ENCODE measurements around the gene ZBTB44. TPM values are rescaled to one million over a fixed set of nuclear protein-coding genes. Genes with fewer than 3 reads are reported as not detected.
A peak's percentile ranks its signal among the peaks of the same experiment; 100 is the strongest.
"Not testable (repeated sequence)": the region's sequence is repeated elsewhere in the genome, so short reads cannot be mapped to it uniquely, and the experiment has no call there.

ZBTB44 gene, protein sequence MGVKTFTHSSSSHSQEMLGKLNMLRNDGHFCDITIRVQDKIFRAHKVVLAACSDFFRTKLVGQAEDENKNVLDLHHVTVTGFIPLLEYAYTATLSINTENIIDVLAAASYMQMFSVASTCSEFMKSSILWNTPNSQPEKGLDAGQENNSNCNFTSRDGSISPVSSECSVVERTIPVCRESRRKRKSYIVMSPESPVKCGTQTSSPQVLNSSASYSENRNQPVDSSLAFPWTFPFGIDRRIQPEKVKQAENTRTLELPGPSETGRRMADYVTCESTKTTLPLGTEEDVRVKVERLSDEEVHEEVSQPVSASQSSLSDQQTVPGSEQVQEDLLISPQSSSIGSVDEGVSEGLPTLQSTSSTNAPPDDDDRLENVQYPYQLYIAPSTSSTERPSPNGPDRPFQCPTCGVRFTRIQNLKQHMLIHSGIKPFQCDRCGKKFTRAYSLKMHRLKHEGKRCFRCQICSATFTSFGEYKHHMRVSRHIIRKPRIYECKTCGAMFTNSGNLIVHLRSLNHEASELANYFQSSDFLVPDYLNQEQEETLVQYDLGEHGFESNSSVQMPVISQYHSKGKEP
- 17.5 and 18.2 TPM in 2 replicates for total RNA-seq (2014; rRNA removed; shearing (Covaris generic))
- 14.8 and 15.5 TPM in 2 replicates for polyA plus RNA-seq (2015; cell fraction: cytosol; rRNA removed)
- polyA plus RNA-seq (2015; cell fraction: nucleus; rRNA removed): 16.1 and 19.4 TPM in 2 replicates

DNA sequence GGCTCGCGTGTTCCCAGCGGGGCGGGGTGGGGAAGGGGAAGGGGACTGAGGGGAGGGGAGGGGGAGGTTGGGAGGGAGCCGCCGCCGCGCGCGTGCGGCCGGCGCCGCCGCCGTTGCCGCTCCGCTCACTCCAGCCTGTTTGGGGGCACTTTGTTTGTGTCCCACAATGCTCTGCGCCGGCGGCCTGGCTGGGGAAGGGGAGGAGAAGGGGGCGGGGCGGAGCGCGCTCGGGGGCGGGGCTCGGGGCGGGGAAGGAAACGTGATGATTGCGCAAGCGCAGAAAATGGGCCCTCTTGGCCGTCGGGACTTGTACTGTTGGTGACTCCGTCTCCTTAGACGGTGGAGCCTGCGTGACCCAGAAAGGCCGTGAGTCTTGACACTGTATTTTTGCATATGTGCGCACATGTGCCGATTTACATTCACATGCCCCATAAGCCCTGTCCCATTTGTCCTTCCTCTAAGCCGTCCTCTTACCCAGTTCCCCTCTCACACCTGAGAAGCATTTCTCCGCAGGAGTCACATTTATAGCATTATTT lies at the start of gene ZBTB44:
TSS of gene ZBTB44 (minus strand) at position 168 of the 536 bp plus-strand sequence. CDS start 53,044 bp downstream, outside the sequence.
- DNase-seq (ENCODE audit: low read depth): peak; percentile 57

DNA sequence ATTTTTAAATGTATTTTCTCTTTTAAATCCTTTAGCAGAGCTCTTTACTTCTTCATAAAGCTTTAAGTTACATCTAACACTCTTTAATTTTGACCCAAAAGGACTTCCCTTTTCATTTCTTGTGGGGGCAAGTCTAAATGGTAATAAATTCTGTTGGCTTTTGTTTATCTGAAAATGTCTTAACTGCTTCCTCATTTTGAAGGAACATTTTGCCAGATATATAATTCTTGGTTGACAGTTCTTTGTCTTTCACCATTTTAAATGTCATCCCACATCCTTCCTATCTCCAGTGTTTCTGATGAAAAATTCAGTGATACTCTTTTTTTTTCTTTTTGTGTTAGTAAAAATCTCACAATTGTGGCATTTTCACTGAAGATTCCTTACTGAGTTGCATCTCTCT lies 44.7 kb upstream of the ZBTB44 start:
- DNase-seq (ENCODE audit: low read depth): no peak

DNA sequence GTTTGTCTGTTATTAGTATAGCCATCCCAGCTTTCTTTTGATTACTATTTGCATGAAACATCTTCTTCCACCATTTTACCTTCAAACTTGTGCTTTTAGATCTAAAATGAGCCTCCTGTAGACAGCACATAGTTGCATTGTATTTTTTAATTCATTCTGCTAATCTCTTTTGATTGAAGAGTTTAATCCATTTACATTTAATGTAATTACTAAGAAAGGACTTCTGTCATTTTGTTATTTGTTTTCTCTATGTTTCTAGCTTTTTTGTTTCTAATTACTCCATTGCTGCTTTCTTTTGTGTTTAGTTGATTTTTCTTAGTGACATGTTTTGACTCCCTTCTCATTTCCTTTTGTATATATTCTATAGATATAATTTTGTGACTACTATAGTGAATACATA lies 43.7 kb upstream of the ZBTB44 start:
- DNase-seq (ENCODE audit: low read depth): no peak

DNA sequence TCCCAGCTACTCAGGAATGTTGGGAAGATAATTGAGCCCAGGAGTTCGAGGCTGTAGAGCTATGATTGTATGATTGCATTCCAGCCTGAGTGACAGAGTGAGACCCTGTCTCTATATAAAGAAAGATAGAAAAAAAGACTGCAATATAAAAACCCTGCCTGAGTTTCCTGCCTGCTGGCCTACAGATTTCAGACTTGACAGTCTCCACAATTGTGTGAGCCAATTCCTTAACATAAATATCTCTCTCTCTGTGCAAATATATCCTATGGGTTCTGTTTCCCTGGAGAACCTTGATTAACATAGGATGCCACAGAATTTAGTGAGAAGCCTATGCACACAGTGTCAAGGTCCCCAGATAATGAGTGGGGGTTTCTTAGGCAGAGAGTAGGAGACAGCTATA lies 32.5 kb upstream of the ZBTB44 start:
- DNase-seq (ENCODE audit: low read depth): no peak

DNA sequence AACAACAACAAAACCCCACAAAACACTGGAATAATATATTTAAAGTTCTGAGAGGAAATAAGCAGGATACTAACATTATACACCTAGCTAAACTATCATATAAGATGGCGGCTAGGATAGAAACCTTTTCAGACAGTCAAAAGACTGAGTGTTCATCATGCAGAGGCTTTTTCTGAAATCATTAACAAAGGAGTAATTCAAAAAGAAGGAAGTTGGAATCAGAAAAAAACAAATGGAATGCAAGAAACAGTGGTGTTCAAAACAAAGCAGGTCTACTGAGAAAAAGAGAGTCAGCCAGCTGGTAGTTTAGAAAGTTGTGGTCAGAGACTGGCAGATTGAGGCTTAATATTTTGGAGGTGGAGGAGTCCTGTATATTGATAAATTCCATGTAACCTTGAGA lies 30.1 kb upstream of the ZBTB44 start:
- no peak for DNase-seq (ENCODE audit: low read depth)

DNA sequence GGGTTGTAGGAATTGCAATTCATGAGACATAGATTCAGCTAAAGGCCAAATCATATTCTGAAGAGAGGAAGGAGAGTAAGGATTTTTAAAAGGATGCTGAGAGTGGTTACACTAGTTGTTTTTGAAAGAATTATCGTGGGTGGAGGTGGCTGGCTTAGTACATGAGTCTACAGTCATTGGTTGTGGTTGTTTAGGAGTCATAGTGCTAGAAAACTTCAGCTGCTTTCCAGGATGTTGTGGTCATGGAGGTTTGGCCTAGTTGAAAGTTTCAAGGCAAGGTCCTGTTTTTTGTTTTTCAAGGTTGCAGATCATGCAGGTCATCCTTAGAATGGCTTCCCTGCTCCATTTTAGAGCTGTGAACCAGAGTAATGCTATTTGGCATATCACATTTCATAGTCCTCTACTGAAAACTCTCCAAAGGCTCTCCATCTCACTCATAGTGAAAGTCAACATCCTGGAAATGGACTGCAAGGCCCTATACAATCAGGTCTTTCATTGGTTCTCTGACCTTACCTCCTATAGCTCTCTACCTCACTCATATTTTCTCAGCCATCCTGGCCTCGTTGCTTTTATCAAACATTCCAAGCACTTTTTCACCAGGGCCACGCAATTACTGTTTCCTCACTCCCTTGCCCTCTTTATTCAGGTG lies 26.1 kb upstream of the ZBTB44 start:
- DNase-seq (ENCODE audit: low read depth): peak; percentile 4

DNA sequence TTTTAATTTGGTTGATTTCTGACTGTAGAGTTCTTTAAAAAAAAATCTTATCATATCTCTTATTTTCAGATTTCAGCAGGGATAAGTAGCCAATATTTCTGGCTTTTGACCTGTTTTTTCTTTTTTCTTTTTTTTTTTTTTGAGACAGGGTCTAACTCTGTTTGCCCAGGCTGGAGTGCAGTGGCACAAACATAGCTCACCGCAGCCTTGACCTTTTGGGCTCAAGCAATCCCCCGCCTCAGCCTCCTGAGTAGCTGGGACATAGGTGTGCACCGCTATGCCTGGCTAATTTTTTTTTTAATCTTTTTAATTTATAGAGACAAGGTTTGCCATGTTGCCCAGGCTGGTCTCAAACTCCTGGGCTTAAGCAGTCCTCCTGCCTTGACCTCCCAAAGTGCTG lies 23.9 kb upstream of the ZBTB44 start:
- DNase-seq (ENCODE audit: low read depth): no peak

DNA sequence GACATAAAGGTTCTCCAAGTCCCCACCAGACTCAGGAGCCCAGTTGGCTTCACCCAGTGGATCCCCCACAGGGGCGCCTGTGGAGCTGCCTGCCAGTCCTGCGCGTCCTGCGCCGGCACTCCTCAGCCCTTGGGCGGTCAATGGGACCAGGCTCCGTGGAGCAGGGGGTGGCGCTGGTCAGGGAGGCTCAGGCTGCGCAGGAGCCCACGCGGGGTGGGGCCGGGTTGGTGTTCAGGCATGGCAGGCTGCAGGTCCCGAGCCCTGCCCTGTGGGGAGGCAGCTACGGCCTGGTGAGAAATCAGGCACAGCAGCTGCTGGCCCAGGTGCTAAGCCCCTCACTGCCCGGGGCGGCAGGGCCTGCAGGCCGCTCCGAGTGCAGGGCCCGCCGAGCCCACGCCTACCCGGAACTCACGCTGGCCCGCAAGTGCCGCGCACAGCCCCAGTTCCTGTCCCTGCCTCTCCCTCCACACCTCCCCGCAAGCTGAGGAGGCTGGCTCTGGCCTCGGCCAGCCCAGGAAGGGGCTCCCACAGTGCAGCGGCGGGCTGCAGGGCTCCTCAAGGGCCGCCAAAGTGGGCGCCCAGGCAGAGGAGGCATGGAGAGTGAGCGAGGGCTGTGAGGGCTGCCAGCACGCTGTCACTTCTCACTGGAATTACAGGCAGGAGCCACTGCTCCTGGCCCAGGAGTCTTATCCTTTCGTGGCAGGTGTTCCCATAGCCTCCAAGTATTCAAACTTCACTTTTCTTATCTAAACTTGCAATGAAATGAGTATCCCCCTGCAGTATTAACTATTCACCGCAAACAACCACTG lies 22.8 kb upstream of the ZBTB44 start:
- DNase-seq (ENCODE audit: low read depth): no peak

DNA sequence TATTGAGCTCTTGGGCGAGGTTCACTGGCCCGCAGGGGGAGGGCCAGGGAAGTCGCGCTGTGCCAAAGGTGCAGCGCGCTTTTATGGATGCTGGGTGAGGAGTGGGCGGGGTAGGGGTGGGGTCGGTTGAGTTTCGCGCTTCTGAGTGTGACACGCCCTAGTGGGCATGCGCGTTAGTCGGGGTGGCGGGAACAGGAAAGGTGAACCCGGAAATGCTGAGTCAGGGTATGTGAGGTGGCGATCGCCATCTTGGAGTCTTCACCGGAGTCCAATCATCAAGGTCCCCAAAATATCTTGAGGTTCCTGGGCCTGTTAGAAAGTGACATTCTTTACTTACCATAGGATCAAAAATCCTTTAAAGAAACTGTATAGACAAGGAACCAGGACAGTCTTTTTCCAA lies 16.7 kb upstream of the ZBTB44 start:
- not testable (repeated sequence) for DNase-seq (ENCODE audit: low read depth)

DNA sequence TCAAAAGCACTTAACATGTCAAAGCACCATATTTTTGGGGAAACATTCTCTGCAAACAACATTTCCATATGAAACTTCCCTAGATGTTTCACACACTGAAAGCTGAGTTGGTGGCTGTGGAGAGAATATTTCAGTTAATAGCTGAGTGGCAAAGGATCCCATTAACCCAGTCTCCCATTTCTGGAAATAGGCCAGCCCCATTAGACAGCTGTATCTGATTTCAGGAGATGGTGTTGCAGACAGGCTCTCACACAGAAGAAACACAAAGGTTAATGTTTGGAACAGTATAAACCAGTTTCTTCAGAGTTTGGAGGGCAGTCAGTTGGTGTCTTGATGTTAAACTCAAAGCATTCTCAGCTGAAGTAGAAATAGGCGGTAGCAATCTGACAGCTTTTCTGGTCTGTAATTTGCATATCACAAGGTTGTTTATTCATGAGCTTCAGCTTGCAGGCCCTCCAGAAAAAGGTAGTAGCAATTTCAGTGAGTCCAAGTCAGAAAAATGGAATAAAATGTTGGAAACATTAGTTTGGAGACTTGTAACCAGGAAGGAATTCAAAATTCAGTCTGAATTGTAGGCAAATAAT lies 15.5 kb upstream of the ZBTB44 start:
- no peak for DNase-seq (ENCODE audit: low read depth)

DNA sequence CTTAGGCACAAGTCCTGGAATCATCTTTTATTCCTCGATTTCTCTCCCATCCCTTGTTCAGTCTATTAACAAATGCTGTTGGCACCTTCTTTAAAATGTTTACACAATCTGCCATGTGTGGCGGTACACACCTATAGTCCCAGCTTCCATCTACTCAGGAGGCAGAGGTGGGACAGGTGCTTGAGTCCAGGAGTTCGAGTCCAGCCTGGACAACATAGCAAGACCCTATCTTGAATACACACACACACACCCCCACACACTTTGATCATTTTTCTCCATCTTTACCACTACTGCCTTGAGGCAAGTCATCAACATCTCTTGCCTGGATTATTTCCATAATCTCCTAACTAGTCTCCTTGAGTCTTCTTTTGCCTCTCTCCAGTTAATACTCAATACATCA lies 13.7 kb upstream of the ZBTB44 start:
- no peak for DNase-seq (ENCODE audit: low read depth)

DNA sequence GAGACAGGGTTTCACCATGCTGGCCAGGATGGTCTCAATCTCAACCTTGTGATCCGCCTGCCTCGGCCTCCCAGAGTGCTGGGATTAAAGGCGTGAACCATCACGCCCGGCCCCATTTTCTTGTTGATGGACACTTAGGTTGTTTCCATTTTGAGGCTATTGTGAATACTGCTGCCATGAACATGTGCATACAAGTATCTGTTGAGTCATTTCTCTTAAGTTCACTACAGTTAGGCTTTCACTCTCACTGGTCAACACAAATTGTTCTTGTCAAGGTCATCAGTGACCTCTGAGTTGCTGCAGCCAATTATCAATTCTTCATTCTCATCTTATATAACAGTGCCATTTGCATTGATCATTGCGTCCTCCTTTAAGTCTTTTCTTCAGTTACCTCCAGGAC lies 13.0 kb upstream of the ZBTB44 start:
- DNase-seq (ENCODE audit: low read depth): no peak

DNA sequence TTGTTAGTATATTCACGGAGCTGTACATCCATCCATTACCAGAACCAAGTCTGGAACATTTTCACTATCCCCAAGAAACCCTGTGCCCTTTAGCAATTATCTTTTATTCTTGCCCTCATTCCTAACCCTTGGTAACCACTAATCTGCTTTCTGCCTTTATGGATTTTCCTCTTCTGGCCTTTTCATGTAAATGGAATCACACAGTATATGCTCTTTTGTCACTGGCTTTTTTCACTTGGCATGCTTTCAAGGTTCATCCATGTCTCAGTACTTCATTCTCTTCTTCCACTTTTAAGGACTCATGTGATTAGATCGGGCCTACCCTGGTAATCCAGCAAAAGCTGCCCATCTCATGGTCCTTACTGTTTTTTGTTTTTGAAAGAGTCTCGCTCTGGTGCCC lies 11.0 kb upstream of the ZBTB44 start:
- no peak for DNase-seq (ENCODE audit: low read depth)

DNA sequence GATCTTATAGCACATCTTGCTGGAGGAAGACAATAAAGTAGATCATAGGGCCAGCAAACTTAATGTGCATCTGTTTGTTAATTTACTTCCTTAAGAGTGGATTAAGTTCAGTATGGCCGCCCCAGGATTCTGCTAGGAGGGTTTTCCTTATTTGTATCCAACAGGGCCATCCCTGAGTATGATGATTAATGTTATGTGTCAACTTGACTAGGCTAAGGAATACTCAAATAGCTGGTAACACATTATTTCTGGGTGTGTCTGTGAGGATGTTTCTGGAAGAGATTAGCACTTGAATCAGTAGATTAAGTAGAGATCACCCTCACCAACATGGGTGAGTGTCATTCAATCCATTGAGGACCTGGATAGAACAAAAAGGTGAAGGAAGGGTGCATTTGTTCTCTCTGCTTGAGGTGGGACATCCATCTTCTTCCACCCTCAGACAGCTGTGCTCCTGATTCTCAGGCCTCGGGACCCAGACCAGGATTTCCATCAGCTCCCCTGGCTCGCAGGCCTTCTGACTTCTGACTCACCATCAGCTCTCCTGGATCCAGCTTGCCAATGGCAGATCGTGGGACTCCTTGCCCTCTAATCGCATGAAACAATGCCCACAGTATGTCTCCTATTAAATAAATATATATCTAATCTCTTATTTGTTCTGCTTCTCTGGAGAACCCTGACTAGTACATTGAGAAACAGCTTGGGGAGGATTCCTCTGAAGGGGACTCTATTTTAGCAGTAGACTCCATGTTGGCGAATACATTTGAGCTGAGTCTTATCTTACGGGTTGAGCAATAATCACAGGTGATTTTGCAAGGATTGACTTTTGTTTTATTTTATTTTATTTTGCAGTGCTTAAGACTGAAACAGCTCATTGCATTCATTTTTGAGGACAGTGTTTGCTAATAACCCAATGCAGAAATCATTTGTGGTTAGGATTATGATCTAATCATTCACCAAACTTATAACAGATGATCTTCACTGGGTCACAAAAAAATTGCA lies 9.0 kb upstream of the ZBTB44 start:
- peak; percentile 52 for DNase-seq (ENCODE audit: low read depth)

DNA sequence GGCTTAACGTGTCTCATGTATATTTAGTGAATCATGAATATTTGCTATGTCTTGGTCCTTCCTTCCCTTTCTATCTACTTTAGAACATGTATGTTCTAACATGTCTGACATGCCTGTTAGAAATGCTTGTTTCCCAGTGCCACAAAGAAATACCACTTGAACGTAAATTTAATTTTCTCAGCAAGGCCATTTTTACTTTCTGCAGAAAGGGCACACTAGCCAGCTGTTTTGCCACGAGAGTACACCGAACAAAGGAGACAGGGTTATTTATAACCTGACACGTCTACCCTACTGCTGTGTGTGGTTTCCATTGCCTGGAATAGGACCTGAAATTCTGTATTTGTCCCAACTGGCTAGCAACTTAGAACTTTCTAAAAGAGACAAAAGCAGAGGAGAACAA lies 7.4 kb upstream of the ZBTB44 start:
- DNase-seq (ENCODE audit: low read depth): no peak

DNA sequence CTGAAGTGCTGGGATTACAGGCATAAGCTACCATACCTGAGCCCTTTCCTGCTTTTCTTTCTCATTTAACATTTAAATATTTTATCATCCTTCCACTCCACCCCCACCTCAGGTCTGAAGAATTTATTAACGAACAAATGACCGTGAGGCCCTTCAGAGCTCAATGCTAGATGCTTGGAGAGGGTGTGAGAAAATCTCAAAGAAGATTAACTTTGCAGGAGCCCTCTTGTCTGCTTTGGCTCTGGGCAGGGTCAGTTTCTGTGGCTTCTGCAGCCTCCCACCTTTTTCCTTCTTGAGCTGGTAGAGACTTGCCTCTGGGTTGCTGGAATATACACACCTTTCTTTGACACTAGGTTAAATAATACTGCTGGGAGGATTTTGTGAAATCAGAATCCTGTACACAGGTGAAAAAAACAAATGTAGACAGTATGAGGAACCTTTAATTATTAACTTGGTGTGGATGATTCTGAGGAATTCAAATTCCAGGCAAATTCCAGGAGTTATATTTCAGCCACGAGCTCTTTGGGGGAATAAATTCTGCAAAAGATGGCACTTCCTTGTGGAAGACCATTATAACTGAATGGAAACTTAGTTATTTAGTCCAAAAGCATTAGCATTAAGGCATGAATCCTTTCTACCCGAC lies 3.4 kb upstream of the ZBTB44 start:
- DNase-seq (ENCODE audit: low read depth): no peak

DNA sequence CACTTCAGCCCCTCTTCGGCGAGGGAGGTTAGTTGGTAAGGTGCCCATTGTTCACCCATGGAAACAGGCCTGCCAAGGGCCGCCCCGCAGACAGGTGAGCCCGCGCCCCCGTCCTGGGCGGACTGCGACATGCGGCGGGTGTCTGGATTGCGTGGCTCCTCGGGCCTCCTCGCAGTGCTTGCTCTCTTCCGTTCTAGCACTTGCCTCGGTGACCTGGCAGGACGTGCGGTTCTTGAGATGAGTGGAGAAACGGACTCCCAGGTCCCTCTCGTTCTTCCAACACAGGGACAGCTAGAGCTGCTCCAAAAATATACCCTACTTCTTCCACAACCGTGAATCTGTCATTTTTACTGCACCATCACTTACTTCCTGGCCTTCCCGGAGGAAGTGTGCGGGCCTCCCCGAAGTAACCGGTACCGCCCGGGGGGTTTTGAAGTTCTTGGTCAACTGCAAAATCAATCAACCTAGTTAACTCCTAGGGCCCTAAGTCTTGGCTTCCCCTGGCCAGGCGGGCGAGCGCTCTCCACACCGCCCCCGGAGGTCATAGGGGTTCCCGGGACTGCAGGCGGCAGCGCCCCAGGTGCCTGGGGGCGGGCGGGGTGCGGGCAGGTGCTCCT lies 745 bp upstream of the ZBTB44 start:
- DNase-seq (ENCODE audit: low read depth): no peak

DNA sequence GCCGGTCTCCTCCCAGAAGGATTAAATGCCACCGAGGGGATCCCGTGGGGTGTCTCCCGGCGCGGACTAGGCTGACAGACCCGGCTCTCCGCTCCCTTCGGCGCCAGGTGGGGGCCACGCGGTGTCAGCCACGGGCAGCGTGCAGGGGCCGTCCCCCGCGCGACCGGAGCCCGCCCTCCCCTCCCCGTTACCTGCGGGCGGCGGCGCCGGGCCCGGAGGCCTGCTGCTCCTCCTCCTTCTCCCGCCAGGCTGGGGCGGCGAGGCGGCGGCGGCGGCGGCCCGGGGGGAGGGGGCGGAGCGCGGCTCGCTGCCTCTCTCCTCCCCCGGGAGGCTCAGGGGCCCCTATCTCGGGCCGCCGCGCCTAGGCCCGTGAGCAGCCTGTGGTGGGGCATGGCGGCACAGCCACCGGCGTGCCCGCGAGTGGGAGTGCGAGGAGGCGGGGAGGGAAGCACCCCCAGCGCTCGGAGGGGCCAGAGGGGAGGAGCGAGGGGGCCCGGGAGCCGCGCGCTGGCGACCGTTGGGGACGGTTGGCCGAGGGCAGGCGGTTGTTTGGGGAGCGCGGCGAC lies 450 bp downstream of the ZBTB44 start:
- DNase-seq (ENCODE audit: low read depth): peak; percentile 38

Measured in HT1080 (cell line).